Measurements from ENCODE around the gene EPC2.
A peak's percentile ranks its signal among the peaks of the same experiment; 100 is the strongest.

Gene EPC2, protein sequence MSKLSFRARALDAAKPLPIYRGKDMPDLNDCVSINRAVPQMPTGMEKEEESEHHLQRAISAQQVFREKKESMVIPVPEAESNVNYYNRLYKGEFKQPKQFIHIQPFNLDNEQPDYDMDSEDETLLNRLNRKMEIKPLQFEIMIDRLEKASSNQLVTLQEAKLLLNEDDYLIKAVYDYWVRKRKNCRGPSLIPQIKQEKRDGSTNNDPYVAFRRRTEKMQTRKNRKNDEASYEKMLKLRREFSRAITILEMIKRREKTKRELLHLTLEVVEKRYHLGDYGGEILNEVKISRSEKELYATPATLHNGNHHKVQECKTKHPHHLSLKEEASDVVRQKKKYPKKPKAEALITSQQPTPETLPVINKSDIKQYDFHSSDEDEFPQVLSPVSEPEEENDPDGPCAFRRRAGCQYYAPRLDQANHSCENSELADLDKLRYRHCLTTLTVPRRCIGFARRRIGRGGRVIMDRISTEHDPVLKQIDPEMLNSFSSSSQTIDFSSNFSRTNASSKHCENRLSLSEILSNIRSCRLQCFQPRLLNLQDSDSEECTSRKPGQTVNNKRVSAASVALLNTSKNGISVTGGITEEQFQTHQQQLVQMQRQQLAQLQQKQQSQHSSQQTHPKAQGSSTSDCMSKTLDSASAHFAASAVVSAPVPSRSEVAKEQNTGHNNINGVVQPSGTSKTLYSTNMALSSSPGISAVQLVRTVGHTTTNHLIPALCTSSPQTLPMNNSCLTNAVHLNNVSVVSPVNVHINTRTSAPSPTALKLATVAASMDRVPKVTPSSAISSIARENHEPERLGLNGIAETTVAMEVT

DNA sequence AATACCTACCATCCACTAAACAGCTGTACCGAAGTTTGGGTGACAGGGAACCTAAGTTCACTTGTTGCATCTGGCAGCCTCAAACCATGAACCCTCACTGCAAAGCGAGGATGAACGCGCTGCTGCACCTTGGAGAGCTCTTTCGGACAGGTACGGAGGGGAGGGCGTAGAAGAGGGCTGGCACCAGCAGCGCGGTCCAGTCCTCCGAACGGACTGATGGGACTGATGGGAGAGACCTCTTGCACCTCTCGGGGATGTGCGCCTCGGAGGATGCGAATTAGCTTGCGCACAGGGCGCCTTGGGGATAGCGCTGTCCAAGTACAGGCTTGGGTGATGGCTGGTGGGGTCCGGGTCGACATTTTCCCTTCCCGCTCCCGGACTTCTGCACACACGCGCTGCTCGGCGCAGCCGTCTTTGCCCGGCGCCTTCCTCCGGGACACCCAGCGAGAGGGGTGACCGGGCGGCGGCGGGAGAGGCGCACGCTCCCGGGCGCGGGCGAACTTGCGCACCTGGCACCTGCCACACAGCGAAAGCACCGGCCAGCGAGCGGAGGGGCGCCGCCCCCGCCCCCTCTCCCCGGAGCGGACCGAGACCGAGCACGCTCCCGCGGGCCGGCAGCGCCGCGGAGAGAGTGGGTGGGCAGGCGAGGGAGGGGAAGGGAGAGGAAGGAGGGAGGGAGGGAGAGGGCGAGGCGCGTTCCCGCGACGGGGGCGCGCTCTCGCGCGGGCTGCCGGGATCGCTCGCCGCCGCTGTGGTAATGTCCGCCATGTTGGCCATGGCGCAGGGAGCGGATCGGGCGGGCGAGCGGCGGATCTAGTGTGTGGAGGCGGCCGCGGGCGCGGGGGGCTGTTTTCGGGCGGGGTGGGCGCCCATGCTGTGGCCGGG lies at the start of gene EPC2:
Gene EPC2, plus strand, starts transcription at position 754 of the 885 bp plus-strand sequence. CDS start 267 bp downstream, outside the sequence.
- DNase-seq = peak; percentile 56

DNA sequence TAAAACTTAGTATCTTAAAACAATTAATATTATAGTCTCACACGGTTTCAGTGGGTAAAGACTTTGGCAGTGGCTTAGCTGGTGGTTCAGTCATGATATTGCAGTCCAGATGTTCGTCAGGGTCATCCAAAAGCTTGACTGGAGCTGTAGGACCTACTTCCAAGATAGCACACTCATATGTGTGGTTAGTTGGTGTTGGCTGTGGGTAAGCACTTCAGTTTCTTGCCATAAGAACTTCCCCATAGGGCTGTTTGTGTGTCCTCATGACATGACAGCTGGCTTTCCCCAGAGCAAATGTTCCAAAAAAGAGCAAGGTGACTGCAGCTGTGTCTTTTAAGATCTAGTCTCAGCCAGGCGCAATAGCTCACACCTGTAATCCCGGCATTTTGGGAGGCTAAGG lies 48.5 kb upstream of the EPC2 start:
- no peak for DNase-seq

DNA sequence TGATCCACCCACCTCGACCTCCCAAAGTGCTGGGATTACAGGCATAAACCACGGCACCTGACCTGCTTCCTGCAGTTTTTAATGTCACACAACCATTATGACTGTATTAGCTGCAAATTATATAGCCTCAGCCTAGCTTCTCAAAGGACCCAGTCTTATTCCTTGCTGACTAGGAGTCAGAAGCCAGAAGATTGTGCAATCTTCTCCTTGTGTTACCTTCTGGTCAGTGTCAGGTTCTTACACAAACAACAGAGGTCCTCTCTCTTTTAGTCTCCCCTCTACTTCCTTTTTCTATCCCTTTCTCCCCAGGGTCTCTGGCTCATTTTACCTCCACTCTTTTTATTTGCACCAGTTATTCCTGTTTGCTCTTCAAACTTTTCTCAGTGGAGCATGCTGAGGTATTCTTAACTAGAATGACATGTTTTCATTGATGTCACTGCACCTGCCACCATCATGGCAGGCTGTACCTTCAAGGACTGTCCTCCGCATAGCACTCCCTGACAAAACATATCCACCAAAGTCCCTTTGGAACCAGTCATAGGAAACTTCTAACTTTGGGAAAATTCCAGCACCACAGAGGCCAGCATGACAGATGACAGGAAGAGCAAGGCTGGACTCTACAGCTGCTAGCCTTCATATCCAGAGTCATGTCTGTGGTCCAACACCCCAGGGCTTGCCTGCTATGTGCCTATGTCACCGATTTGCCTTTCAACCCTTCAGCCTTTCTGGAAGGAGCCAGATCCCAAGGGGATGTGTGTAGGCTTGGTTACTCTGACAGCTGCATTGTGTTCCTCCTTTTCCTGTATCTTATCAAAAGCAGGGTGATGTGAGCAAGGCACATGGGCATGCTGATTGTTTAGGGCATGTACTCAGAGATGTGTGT lies 45.2 kb upstream of the EPC2 start:
- no peak for DNase-seq

DNA sequence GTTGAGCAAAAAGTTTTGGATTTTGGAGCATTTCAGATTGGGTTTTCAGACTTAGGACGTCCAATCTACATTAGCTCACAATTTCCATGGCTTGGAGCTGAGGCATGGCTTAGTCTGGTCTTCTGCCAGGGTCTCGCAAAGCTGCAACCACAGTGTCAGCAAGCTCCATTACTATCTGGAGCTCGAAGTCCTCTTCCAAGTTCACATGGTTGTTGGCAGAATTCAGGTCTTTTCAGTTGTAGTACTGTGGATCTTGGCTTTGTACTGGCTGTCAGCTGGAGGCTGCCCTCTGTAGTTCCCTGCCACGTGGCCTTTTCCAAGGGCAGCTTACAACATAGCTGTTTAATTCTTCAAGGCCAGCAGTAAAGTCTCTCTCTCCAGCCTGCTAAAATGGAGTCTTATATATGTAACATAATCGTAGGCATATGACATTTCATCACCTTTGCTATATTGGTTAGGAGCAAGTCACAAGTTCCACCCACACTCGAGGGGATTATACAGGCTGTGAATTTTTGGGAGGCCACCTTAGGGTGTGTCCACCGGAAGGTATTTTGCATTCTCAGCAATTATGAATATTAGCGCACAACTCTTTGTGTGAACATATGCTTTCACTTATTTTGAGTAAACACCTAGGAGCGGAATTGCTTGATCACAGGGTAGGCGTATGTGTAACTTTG lies 41.5 kb upstream of the EPC2 start:
- no peak for DNase-seq

DNA sequence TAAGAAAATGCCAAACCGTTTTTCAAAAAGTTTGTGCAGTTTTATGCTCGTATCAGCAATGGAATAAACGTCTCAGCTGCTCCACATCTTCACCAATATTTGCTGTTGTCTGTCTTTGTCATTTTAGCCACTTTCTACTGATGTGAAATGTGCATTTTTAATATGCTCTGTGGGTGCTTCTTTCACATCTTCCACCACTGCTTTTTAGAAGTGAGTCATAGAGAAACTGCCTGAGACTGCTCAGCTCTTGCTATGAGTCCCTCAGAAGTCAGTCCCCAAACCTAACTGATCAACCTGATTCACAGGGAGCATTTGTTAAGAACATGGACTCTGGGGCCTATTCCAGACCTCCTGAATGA lies 41.0 kb upstream of the EPC2 start:
- no peak for DNase-seq

DNA sequence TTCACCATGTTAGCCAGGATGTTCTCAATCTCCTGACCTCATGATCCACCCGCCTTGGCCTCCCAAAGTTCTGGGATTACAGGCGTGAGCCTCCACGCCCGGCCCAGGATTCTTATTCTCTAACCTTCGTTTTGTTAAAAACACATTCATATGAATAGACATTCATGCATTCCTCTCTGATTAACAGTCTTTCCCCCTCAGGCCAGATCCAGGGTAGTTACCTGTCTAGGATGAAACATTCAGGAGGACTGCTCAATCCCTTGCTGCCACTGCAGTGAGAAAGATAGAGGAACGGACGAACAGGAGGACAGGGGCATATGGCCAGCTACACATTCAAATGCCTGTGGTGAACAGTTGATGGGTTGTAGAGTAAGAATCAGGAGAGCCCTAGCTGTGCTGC lies 39.6 kb upstream of the EPC2 start:
- DNase-seq = no peak

DNA sequence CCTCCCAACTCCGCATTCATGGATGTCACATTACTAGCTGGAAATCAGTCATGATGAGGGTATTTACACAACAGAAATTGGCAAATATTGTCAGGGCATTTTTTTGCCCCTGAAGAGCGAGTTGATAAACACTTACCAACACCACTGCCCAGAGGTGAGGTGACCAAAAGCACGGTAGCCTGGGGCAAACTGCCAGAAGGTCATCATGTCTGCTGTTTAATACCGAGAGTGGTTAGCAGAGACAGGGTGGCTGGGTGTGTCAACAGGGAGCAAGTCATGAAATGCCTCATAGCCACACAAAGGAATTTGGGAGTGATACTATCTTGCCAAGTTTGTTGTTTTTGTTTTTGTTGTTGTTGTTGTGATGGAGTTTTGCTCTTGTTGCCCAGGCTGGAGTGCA lies 37.0 kb upstream of the EPC2 start:
- DNase-seq = no peak

DNA sequence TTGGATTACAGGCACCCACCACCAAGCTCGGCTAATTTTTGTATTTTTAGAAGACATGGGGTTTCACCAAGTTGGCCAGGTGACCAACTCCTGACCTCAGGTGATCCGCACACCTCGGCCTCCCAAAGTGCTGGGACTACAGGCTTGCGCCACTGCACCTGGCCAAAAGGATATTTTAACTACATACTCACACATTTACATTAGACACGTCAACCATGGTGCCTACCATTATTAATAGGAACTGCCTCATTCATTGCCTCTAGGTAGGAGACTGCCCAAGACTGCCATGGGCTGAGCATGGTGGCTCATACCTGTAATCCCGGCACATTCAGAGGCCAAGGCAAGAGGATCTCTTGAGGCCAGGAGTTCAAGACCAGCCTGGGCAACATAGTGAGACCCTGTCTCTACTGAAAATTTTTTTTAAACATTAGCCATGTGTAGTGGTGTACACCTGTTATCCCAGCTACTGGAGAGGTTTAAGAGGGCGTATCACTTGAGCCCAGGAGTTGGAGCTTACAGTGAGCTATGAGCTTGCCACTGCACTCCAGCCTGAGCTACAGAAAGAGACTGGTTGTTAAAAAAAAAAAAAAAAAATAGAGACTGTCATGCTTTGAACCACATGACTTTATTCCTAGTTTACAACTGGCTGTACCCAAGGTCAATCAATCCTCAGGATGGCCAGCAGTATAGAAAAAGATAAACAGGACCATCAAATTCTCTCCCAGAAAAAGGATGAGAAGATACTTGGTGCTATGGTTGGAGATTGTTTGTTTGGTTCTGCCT lies 31.1 kb upstream of the EPC2 start:
- DNase-seq = no peak

DNA sequence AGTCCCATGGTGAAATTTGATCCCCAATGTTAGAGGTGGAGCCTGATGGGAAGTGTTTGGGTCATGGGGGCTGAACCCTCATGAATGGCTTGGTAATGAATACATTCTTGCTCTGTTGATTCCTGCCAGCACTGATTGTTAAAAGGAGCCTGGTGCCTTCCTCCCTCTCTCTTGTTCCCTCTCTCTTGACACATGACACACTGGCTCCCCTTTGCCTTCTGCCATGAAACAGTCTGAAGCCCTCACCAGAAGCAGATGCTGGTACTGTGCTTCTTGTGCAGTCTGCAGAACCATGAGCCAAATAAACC lies 30.6 kb upstream of the EPC2 start:
- DNase-seq = no peak

DNA sequence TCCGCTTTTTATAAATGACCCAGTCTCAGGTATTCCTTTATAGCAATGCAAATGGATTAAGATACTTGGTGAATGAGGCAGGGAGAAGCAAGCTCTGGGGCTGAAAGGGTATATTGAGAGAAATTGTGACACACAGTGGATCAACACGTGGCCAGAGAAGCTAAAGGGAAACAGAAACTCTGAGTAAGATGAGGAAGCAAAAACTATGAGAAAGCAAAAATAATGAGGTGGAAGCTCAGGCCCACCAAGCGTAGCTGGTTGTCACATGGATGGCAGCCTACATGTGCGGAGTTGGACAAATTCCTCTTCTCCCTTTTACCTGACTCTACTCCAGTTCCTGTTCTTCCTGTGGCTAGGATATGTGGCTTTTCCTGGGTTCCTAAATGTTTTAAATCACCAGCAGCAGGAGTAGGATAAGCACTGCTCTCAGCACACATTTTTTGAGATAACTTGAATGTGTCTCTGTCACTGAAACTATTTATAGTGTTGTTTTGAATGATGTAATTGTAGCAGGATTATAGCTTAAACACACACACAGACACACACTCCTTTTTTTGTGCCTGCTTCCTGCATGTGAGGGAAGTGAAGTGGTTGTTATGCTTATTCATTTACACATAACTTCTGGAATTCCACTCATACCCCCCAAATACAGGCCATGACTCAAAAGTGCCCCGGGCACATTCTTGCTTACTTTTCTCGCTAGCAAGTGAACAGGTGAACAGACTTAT lies 30.1 kb upstream of the EPC2 start:
- no peak for DNase-seq

DNA sequence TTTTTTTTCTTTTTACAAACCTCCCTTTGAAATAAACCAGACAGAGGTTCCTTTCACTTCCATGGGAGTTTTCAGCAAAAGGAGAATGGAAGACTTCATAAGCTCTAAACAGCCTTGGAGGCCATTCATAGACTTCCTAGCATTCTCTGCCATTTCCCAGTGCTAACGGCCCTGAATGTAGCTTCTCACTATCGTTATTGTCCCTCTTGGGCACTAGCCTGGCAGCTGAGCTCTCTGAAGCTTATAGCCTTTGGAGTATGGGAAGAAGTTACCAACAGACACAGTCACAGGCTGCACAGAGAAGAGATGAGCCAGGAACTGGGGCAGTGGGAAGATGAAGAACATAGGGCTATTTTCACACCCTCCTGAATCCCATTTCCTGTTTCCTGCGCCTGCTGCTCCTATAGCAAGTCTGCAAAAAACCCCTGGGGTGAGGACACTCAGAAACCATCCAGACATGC lies 29.1 kb upstream of the EPC2 start:
- no peak for DNase-seq

DNA sequence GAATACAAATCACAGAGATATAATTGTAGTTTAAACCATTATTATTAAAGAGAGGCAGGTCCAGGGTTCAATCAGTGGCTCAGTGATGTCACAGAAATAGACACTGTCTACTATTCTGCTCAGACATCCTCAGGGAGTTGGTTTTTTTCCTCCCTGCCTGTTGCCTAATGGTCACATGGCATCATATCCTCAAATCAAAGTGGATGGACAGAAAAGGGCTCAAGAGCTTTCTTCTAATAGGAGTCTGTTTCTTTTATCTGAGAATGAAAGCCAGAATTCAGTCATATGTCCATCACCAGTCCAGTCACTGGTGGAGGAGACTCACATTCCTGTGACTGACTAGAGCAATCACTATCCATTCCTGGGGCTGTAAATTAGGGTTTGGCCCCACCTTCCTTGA lies 27.9 kb upstream of the EPC2 start:
- DNase-seq = no peak

DNA sequence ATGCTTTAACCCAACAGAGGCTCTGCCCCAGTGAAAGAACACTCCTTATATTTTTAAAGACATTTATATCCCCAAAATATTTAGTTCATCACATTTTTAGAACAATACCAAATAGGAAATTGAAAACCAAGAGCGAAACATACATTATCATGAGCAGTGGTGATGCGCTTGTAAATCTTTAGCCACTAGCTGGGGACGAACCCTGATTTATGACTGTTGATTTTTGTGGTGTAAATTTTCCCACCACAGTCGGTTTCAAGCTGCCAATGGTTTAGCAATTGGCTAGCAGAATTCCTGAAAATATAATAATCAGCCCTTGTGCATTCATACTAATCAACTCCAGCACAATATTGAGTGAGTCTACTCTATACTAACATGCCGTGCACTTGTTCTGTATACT lies 27.3 kb upstream of the EPC2 start:
- DNase-seq = no peak

DNA sequence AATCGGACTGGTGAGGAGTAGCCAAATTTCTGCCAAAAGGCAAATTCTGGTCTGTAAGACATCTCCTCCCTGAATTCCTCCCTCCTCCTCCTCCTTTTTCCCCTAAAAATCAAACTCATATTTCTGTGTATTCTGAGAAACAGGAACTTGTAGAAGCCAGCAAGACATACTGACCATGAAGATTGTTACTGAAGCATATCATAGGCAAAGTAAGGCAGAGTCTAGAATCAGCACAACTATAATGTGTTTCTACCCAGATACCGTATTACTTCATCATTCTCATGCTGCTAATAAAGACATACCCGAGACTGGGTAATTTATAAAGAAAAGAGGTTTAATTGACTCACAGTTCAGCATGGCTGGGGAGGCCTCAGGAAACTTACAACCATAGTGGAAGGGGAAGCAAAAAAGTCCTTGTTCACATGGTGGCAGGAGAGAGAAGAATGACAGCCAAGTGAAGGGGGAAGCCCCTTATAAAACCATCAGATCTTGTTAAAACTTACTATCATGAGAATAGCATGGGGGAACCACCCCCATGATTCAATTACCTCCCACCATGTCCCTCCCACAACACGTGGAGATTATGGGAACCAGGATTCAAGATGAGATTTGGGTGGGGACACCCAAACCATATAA lies 24.9 kb upstream of the EPC2 start:
- no peak for DNase-seq

DNA sequence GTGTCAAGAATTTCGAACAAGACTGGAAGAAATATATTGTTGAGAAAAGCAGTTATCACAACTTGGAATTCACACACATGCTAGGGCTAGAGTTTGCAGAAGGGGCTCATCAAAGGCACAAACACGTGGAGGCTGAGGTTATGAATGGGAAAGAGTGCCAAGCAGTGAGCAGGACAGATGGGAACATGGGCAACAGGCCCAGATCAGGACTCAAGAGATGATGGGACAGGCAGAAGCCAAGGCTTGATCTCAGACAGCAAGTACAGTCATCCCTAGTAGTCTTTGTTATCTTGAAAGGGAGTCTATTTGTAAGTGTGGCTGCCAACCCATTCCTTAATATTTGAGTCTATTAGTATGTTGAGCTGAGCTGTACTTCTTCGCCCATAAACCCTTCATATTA lies 22.2 kb upstream of the EPC2 start:
- DNase-seq = no peak

DNA sequence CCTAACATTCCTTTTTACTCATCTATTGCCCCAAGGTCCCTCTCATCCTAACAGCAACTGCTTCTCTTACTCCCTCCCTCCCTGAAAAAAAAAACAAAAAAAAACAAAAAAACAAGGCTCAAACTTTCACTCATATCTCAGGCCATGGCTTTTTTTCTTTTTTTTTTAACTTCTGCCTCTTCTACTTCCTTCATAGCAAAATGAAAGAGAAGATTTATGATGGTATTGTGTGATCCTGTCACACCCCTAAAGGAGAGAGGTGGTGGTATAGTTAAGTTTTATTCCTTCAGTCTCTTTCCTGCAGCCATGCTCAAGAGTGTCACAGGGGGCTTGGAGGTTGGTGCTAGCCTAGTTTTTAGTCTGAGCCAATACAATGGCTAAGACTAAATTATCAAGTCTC lies 21.5 kb upstream of the EPC2 start:
- no peak for DNase-seq

DNA sequence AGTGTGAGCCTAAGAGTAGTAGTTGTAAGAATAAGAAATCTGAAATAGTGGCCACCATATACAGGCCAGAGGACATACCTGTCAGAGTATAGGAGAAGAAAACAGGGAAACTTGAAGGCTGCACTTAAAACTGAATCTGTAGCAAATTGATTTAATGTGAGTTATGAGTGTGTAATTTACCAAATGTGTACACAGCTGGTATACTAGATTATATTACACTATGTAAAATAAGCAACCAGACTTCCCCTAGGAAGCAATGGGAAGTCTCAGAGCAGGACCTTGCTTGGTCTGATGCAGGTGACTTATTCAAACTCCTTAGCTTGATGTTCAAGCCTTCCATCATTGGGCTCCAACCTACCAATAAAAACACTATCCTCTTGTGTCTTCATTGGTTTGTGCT lies 17.3 kb upstream of the EPC2 start:
- DNase-seq = no peak

DNA sequence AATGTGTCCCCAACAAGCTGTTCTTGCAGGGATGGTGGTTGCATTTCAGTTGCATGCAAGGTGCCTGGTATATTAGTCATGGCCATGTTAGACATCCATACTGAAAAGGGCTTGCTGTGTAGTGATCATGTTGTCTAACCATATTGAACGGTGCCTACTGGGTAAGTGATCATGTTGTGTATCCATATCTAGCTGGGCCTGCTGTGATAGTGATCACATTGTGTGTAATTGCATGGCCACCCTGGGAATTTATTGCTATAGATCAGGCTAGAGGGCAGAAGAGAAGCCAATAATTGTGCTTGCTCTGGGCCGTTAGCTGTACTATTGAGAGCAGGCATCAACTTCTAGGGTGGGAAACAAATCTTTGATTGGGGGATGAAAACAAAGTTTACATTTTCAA lies 9.8 kb upstream of the EPC2 start:
- DNase-seq = no peak

DNA sequence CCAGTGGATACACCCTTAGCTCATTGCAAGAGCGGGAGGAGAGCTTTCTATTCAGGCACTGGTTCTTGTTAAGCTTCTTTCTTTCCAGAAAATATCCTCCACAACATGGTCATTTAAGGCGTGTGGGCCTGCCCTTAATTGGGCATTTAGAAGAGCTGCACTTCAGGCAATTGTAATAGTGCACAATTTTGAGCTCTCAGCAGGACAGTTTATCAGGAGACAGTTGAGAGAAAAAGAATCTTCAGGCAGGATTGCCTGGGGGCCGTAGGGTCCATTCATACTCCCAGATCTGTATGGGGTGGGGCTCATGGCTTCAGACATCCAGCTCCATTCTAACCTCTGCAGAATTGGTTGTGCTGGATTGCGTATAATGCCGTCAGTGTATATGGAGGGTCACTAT lies 6.0 kb upstream of the EPC2 start:
- no peak for DNase-seq

DNA sequence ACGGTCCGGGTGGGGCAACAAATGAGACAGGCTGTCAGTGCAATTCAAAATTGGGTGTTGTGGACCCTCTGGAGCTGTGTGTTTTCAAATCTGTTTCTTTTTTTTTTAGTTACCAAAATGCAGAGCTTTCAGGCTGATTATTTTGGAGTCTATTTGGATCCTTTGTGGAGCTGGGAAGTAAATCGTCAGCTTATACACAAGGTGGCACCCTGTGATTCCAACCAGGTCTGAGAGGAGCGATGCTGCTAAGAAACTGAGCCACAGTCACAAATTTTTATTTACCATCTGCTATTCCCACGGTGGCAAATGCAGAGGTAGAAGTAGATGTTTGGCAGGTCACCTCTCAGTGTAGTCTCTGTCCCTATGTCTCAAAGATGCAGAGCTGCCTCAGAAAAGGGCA lies 3.8 kb upstream of the EPC2 start:
- DNase-seq = no peak

All from NCI-H1092 (cell line).